GM10847 (cell line): Measurements from ENCODE around the gene SYNPO2.

Experiments
- POLR2A ChIP-seq: IDR thresholded peaks from 2 replicates; pipeline ENCODE4 v1.6.1; 2011; ENCODE audit not compliant: insufficient read length; ENCODE audit errors: extremely low read depth

The SYNPO2 gene

GRCh38 chr4:119025916-119026661, 137.4 kb downstream of the SYNPO2 start:
- no peak for TF ChIP-seq POLR2A

DNA sequence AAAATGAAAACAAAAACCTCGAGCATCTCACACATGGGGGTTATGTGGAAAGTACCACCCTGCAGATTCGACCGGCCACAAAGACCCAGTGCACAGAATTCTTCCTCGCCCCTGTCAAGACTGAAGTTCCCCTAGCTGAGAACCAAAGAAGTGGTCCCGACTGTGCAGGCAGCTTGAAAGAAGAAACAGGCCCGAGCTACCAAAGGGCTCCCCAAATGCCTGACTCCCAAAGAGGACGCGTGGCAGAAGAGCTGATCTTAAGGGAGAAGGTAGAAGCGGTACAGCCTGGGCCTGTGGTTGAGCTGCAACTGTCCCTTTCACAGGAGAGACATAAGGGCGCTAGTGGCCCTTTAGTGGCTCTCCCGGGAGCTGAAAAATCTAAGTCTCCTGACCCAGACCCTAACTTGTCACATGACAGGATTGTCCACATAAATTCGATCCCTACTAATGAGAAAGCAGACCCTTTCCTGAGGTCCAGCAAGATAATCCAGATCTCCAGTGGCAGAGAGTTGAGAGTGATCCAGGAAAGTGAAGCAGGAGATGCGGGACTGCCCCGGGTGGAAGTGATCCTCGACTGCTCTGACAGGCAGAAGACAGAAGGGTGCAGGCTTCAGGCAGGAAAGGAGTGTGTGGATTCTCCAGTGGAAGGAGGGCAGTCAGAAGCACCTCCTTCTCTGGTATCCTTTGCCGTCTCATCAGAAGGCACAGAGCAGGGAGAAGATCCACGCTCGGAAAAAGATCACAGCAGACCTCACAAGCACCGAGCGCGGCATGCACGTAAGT, 138.2 kb downstream of the SYNPO2 start:
- no peak for TF ChIP-seq POLR2A

DNA sequence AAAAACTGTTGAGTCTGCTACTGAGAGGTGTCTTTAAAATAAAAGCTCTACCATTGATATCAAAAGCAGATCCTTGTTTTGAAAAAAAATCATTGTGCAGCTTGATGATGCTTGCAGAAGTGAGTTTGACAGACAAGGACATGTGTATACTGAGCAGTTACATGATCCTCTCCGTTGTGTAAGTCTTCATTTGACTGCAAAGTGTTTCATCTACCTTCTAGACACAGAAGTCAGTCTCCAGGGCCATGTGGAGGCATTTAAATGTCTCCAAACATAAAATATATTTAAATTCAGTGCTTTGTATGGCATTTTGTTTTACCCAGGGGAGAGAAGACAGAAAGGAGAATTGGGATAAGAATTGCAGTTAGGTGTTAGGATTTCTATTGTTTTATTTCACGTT, 139.2 kb downstream of the SYNPO2 start:
- no peak for TF ChIP-seq POLR2A

DNA sequence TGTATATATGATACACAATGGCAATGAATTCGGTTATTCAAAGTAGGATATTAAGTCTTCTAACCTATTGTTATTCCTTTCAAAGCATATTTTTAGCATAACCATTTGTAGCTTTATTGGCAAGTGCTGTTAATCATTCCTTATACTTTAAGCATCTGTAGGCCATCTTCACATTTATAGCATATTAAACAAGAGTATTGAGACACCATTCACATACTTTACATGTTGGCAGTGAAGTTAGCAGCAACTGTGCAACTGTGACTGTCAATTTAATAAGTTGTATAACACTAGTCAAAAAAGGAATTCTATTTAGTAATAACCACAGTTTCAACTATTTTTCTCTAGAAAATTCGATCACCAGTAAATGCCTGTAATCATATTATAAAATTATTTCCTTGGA, 139.6 kb downstream of the SYNPO2 start:
- no peak for TF ChIP-seq POLR2A

GRCh38 chr4:119029847-119030535, 141.3 kb downstream of the SYNPO2 start:
- no peak for TF ChIP-seq POLR2A

- no peak for TF ChIP-seq POLR2A
These were observed 141.9 kb downstream of the SYNPO2 start for GRCh38 chr4:119030536-119030890.

- no peak for TF ChIP-seq POLR2A
These were observed 142.6 kb downstream of the SYNPO2 start for GRCh38 chr4:119031218-119031617.

DNA sequence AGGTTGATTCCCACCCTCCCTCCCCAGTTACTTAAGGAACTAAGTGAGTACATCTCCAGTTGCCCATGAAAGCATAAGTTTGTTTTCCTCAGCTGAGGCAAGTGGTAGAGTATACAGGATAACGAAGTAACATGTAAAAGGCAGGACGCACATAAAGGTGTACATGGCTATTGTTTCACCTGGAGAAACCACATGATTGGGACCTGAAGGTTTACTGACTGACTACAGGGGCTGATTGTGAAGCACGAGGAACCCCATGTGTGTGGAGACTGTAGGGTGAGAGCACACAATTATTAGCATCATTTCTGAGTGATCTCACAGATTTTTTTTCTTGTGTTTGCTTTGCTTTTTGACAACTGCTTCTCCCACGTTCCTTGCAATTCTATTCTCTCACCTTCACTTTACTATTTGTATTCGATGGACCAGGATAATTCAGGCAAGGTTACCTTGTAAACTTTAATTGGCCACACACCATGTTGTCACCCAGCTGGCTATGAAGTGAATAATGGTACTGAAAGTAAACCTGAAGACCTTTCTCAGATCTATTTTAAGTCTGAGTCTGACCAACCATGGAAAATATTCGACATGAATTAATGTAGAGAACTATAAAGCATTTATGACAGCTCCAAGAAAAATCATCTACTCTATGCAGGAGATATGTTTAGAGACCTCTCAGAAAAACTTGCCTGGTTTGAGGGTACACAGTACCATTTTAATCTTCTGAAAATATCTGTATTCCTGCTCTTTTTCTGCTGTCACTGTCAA, 144.4 kb downstream of the SYNPO2 start:
- TF ChIP-seq POLR2A: no peak

GRCh38 chr4:119034276-119035008, 145.8 kb downstream of the SYNPO2 start:
- TF ChIP-seq POLR2A: no peak

- TF ChIP-seq POLR2A: no peak
These were observed 147.5 kb downstream of the SYNPO2 start for GRCh38 chr4:119035951-119036737.

GRCh38 chr4:119037709-119038108, 149.1 kb downstream of the SYNPO2 start:
- no peak for TF ChIP-seq POLR2A

DNA sequence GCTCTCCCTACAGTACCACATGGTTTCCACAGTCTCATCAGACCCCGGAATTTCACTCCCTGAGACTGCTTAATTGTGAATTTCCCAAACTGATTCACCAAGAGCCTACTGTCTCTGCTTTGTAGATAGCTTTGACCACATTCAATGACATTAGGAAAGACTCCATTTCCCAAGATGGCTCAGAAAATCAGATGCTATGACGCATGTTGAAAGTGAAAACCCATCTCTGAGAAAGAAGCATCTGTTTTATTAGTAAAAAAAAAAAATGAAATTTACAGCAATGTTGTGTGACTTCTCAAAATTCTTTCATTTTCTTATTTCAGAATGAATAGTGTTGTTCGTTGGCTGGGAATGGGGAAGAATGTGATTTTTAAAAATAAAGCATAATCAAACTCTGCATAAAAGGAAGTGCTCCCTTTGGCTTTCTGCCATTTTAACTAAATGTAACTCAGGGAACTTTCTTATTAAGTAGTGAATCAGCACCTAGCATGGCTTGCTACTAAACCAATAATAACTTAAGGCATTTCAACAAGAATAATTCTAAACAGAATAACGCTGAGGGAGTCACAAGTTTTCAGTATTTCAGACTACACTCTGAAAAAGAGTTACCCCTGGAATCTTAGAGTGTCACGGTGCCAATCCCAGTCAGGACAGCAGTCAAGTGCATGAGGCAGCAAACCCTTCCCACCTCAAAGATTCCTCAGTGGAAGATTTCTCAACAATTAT, 149.6 kb downstream of the SYNPO2 start:
- no peak for TF ChIP-seq POLR2A

DNA sequence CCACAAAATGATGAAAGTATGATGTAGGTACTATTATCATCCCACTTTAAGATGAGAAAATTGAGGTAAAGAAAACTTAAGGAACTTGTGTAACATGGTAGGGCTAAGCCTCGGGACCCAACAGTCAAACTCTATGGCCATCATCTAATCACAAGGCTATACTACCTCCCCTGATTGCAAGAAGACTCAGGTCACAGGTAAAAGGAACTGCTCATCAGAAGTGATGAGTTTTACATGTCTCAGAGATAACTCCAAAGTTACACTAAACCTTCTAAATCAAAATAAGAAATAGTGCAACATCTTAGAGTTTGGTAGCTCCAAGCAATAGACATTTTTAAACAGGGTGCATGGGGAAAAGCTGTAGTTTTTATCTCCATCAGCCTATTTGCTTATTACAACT, 150.5 kb downstream of the SYNPO2 start:
- TF ChIP-seq POLR2A: no peak
